Immature natural killer cell (primary cell): ENCODE measurements around the gene MEGF9. TPM values are rescaled to one million over a fixed set of nuclear protein-coding genes. Genes with fewer than 3 reads are reported as not detected.

Source experiments
- DNase-seq, 3 donors: peaks; one replicate each; pipeline ENCODE4 v3.0.0; 2022; ENCODE audit warnings: mixed read lengths in 1 of 3
- H3K27ac Mint-ChIP-seq, 6 donors: one replicate each; pipeline ENCODE4 v1.8.0; 2020; ENCODE audit warnings: mixed read lengths in 6 of 6, mild to moderate bottlenecking in 5 of 6, inconsistent platforms in 4 of 6, moderate library complexity in 3 of 6
- H3K27me3 Mint-ChIP-seq, 3 donors: one replicate each; pipeline ENCODE4 v1.8.0; 2020 to 2021; ENCODE audit warnings: low read depth in 3 of 3, mild to moderate bottlenecking in 3 of 3, mixed read lengths in 3 of 3, moderate library complexity in 3 of 3, inconsistent platforms in 1 of 3
- H3K36me3 Mint-ChIP-seq, 3 donors: one replicate each; pipeline ENCODE4 v1.8.0; 2020; ENCODE audit warnings: mixed read lengths in 3 of 3, inconsistent platforms in 2 of 3, mild to moderate bottlenecking in 2 of 3
- H3K4me1 Mint-ChIP-seq, 2 donors: one replicate each; pipeline ENCODE4 v1.8.0; 2020; ENCODE audit warnings: inconsistent platforms in 2 of 2, mild to moderate bottlenecking in 2 of 2, mixed read lengths in 2 of 2, moderate library complexity in 1 of 2
- H3K4me3 Mint-ChIP-seq, 5 donors: one replicate each; pipeline ENCODE4 v1.8.0; 2020; ENCODE audit warnings: mild to moderate bottlenecking in 5 of 5, mixed read lengths in 5 of 5, inconsistent platforms in 3 of 5, moderate library complexity in 3 of 5
- H3K9me3 Mint-ChIP-seq, 6 donors: one replicate each; pipeline ENCODE4 v1.8.0; 2020; ENCODE audit warnings: mild to moderate bottlenecking in 6 of 6, mixed read lengths in 6 of 6, inconsistent platforms in 4 of 6, moderate library complexity in 3 of 6
- polyA plus RNA-seq, 3 donors: library from polyadenylated mRNA; unstranded; fragments of 300-500 nt; fragmentation: Illumina TruSeq; gene quantifications; one replicate each; pipeline ENCODE4 v1.2.3, GENCODE V29; 2021

MEGF9 gene
- polyA plus RNA-seq, 3 donors from 2014 or later, result 10.0 to 13.3 (median 11.2) TPM

- H3K27ac Mint-ChIP-seq, result no peak overlapping the region
- peaks cover 0 to 6% (median 3%) of the 10 kb centered on the region in 3 donors for H3K36me3 Mint-ChIP-seq
- peaks cover 15 to 46% of the 10 kb centered on the region in 2 donors for H3K4me1 Mint-ChIP-seq
- no peaks in the 10 kb centered on the region for H3K9me3 Mint-ChIP-seq
- no peak for DNase-seq
- H3K4me3 Mint-ChIP-seq, result no peak overlapping the region
- H3K27me3 Mint-ChIP-seq, result peaks cover 0 to 1% (median 0%) of the 10 kb centered on the region in 3 donors
Observed at GRCh38 chr9:120681121-120681520, 33.1 kb downstream of the MEGF9 start.

DNA sequence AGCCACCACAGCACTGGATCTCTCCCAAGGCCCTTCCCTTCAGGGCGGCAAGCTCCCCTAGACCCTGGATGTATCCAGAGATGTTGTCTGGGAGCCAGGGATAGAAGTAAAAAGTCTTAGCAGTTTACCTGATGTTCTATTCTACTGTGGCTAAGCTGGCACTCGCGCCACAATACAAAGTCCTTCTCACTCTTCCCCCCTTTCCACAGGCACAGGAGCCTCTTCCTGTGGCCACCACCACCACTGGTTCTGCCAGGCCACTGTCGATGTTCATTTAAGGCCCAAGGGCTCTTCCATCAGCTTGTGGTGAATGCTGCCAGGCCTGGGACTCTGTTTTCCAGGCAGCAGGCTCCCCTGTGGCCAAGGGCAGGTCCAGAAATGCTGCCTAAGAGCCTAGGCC, 33.7 kb downstream of the MEGF9 start:
- Mint-ChIP-seq H3K4me3 (no peak overlapping the region), H3K27ac (peak overlapping the region in 1 of 6 donors; percentile 48), H3K4me1 (peaks cover 17 to 46% of the 10 kb centered on the region in 2 donors), H3K27me3 (peaks cover 0 to 1% (median 0%) of the 10 kb centered on the region in 3 donors), H3K9me3 (no peaks in the 10 kb centered on the region), H3K36me3 (peaks cover 0 to 3% (median 0%) of the 10 kb centered on the region in 3 donors)
- DNase-seq, result no peak

DNA sequence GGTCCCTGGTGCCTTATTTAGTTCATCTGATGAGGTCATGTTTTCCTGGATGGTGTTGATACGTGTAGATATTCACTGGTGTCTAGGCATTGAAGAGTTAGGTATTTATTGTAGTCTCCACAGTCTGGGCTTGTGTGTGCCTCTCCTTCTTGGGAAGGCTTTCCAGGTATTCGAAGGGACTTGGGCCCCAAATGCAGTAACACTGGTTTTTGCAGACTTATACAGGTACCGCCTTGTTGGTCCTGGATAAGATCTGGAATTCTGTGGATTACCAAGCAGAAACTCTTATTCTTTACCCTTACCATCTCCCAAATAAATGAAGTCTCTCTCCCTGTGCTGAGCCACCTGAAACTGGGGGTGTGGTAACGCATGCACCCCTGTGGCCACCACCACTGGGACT, 34.1 kb downstream of the MEGF9 start:
- H3K36me3 Mint-ChIP-seq, result peaks cover 0 to 3% (median 0%) of the 10 kb centered on the region in 3 donors
- no peak for DNase-seq
- peak overlapping the region in 1 of 6 donors; percentile 31 for H3K27ac Mint-ChIP-seq
- H3K9me3 Mint-ChIP-seq, result no peaks in the 10 kb centered on the region
- H3K4me1 Mint-ChIP-seq, result peaks cover 16 to 46% of the 10 kb centered on the region in 2 donors
- no peak overlapping the region for H3K4me3 Mint-ChIP-seq
- peaks cover 0 to 1% (median 0%) of the 10 kb centered on the region in 3 donors for H3K27me3 Mint-ChIP-seq

GRCh38 chr9:120677965-120678364, 36.3 kb downstream of the MEGF9 start:
- DNase-seq, result no peak
- H3K27ac Mint-ChIP-seq, result no peak overlapping the region
- no peak overlapping the region for H3K4me3 Mint-ChIP-seq
- H3K27me3 Mint-ChIP-seq, result peaks cover 0 to 1% (median 0%) of the 10 kb centered on the region in 3 donors
- no peaks in the 10 kb centered on the region for H3K9me3 Mint-ChIP-seq
- H3K36me3 Mint-ChIP-seq, result peaks cover 0 to 3% (median 0%) of the 10 kb centered on the region in 3 donors
- peaks cover 20 to 44% of the 10 kb centered on the region in 2 donors for H3K4me1 Mint-ChIP-seq

- H3K4me1 Mint-ChIP-seq, result peaks cover 20 to 35% of the 10 kb centered on the region in 2 donors
Observed at GRCh38 chr9:120676767-120677402, 37.4 kb downstream of the MEGF9 start.

DNA sequence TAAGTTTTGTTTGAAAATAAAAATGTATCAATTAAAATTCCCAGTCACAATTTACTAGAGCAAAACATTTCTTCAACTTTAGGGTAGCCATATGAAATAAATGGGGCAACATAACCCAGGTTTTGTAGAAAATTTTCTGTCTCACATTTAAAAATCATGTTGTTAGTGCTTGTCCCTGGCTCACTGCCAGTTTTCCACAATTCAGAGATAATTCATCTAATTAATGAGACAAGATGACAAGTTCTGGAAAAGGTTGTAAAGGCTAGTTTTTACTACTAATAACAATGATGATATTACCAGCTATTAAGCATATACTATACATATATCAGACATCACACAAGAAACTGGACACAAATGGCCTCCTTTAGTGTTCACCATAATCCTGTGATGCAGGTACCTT, 45.9 kb downstream of the MEGF9 start:
- Mint-ChIP-seq H3K4me1 (peaks cover 17 to 20% of the 10 kb centered on the region in 2 donors), H3K27ac (peak overlapping the region in 1 of 6 donors; percentile 20), H3K27me3 (no peaks in the 10 kb centered on the region), H3K36me3 (no peaks in the 10 kb centered on the region), H3K9me3 (no peaks in the 10 kb centered on the region), H3K4me3 (no peak overlapping the region)
- no peak for DNase-seq

More at GRCh38 chr9:120676767-120677402, 37.4 kb downstream of the MEGF9 start:
- DNase-seq, result no peak
- H3K27me3 Mint-ChIP-seq, result peaks cover 0 to 1% (median 0%) of the 10 kb centered on the region in 3 donors
- no peaks in the 10 kb centered on the region for H3K9me3 Mint-ChIP-seq
- H3K4me3 Mint-ChIP-seq, result no peak overlapping the region
- peaks cover 0 to 3% (median 0%) of the 10 kb centered on the region in 3 donors for H3K36me3 Mint-ChIP-seq
- H3K27ac Mint-ChIP-seq, result no peak overlapping the region

GRCh38 chr9:120663950-120664349, 50.3 kb downstream of the MEGF9 start:
- no peaks in the 10 kb centered on the region for H3K36me3 Mint-ChIP-seq
- H3K9me3 Mint-ChIP-seq, result no peaks in the 10 kb centered on the region
- no peak overlapping the region for H3K27ac Mint-ChIP-seq
- no peak overlapping the region for H3K4me3 Mint-ChIP-seq
- H3K4me1 Mint-ChIP-seq, result peaks cover 34 to 49% of the 10 kb centered on the region in 2 donors
- H3K27me3 Mint-ChIP-seq, result no peaks in the 10 kb centered on the region
- no peak for DNase-seq

DNA sequence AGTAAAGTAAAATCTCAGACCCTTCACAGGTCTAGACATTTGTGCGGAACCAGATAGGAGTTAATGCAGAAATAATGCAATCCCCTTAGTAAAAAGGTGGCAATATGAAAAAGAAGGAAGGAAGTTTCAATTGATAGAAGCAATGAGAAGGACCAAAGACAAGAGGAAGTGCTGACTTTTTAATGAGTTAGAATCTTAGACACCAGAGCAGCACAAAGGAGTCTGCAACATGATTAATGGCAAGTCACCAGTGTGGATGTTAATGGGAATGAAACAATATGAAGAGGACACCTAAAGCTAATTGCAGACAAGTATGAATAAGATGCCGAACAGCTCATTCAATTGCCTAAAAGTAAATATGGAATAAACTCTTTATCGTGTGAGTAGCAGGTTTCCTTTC, 50.9 kb downstream of the MEGF9 start:
- H3K4me1 Mint-ChIP-seq, result peaks cover 34 to 49% of the 10 kb centered on the region in 2 donors
- H3K27me3 Mint-ChIP-seq, result no peaks in the 10 kb centered on the region
- H3K27ac Mint-ChIP-seq, result no peak overlapping the region

DNA sequence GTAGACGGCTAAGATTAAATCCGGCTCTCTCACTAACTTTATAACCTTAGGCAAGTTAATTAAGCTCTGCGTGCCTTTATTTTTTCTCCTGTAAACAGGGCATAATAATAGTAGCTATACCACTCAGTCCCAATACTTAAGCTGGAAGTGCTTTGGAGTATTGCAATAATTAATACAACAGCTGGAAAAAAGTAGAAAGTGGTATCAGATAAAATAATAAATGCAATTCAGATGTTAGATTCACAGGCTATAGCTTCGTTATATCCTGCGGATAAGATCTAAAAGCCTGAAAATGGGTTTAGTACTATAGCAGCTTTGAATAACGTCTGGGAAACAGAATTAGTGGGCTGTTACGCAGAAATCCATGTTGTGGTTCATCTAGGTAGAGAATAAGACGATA, 51.8 kb downstream of the MEGF9 start:
- H3K27ac Mint-ChIP-seq, result no peak overlapping the region
- H3K4me1 Mint-ChIP-seq, result peaks cover 31 to 49% of the 10 kb centered on the region in 2 donors
- no peak overlapping the region for H3K4me3 Mint-ChIP-seq
- no peak for DNase-seq
- H3K27me3 Mint-ChIP-seq, result no peaks in the 10 kb centered on the region
- no peaks in the 10 kb centered on the region for H3K36me3 Mint-ChIP-seq
- no peaks in the 10 kb centered on the region for H3K9me3 Mint-ChIP-seq

More for the DNA sequence above, 50.9 kb downstream of the MEGF9 start:
- no peak overlapping the region for H3K4me3 Mint-ChIP-seq
- H3K36me3 Mint-ChIP-seq, result no peaks in the 10 kb centered on the region
- DNase-seq, result no peak
- H3K9me3 Mint-ChIP-seq, result no peaks in the 10 kb centered on the region

GRCh38 chr9:120659676-120660075, 54.6 kb downstream of the MEGF9 start:
- no peaks in the 10 kb centered on the region for H3K9me3 Mint-ChIP-seq
- H3K27ac Mint-ChIP-seq, result peak overlapping the region in 1 of 6 donors; percentile 33
- no peak for DNase-seq
- H3K4me3 Mint-ChIP-seq, result no peak overlapping the region
- H3K4me1 Mint-ChIP-seq, result peaks cover 30 to 55% of the 10 kb centered on the region in 2 donors
- no peaks in the 10 kb centered on the region for H3K27me3 Mint-ChIP-seq
- no peaks in the 10 kb centered on the region for H3K36me3 Mint-ChIP-seq

DNA sequence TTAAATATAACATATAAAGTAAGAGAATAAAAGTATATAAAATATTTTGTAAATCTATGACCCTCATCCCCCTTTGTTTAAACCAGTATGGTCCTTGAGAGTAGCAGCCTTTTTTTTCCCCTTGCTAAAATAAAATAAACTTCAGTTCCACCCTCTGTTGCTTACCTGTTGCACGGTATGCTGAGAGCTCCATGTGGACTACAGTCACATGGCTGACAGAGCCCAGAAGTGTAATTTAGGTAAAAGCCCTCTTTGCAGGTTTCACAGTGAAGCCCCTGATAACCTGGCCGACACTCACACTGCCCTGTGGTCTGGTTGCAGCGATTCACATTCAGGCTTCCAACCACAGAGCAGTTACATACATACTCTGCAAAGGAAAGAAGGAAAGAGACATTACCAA, 55.1 kb downstream of the MEGF9 start:
- no peak for DNase-seq
- H3K4me1 Mint-ChIP-seq, result peaks cover 26 to 59% of the 10 kb centered on the region in 2 donors
- no peak overlapping the region for H3K4me3 Mint-ChIP-seq
- H3K9me3 Mint-ChIP-seq, result no peaks in the 10 kb centered on the region
- H3K27me3 Mint-ChIP-seq, result no peaks in the 10 kb centered on the region
- no peaks in the 10 kb centered on the region for H3K36me3 Mint-ChIP-seq
- H3K27ac Mint-ChIP-seq, result peak overlapping the region in 3 of 6 donors; percentile 26 to 50 (median 33)

DNA sequence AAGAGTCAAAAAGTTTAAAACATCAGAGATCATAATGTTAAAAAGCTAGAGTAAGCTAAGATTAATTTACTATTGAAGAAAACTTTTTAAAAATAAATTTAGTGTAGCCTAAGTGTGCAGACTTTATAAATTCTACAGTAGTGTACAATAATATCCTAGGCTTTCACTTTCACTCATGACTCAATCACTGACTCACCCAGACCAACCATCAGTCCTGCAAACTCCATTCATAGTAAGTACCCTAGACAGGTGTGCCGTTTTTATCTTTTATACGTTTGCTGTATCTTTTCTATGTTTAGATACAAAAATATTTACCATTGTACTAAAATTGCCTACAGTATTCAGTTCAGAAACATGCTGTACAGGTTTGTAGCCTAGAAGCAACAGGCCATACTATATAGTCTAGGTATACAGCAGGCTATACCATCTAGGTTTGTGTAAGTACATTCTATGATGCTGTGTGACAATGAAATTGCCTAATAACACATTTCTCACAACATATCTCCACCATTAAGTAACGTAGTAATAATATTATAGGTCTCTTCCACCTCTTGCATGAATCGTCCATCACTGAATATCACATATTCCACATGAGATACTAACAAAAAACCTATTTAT, 59.2 kb downstream of the MEGF9 start:
- Mint-ChIP-seq H3K27ac (no peak overlapping the region), H3K4me3 (no peak overlapping the region), H3K27me3 (no peaks in the 10 kb centered on the region), H3K4me1 (peaks cover 12 to 34% of the 10 kb centered on the region in 2 donors), H3K9me3 (no peaks in the 10 kb centered on the region), H3K36me3 (no peaks in the 10 kb centered on the region)
- no peak for DNase-seq

GRCh38 chr9:120654272-120654671, 60.0 kb downstream of the MEGF9 start:
- DNase-seq, result no peak
- Mint-ChIP-seq H3K4me3 (no peak overlapping the region), H3K9me3 (no peaks in the 10 kb centered on the region), H3K27me3 (no peaks in the 10 kb centered on the region), H3K36me3 (no peaks in the 10 kb centered on the region), H3K27ac (no peak overlapping the region), H3K4me1 (peaks cover 5 to 25% of the 10 kb centered on the region in 2 donors)

- no peak overlapping the region for H3K4me3 Mint-ChIP-seq
- H3K9me3 Mint-ChIP-seq, result no peaks in the 10 kb centered on the region
- no peaks in the 10 kb centered on the region for H3K36me3 Mint-ChIP-seq
- no peaks in the 10 kb centered on the region for H3K27me3 Mint-ChIP-seq
- no peak for DNase-seq
- no peak overlapping the region for H3K27ac Mint-ChIP-seq
- peaks cover 4 to 23% of the 10 kb centered on the region in 2 donors for H3K4me1 Mint-ChIP-seq
Observed at GRCh38 chr9:120653762-120654161, 60.5 kb downstream of the MEGF9 start.
